Mesenteric fat pad (tissue), 1 donor: ENCODE data around the gene CYP3A4. TPM values are rescaled to one million over a fixed set of nuclear protein-coding genes. Genes with fewer than 3 reads are reported as not detected.
"Not testable (repeated sequence)": the region's sequence is repeated elsewhere in the genome, so short reads cannot be mapped to it uniquely, and the experiment has no call there.

Experiments
- DNase-seq: peaks from one replicate; pipeline ENCODE4 v3.0.0-alpha.2; 2020; ENCODE audit warnings: low spot score
- total RNA-seq: library from RNA; stranded (reverse); fragmentation: NEBNext Ultra II Directional; extraction: Animal tissue kit (Norgen Biotek cat#: 25700); gene quantifications from one replicate; pipeline ENCODE4 v1.2.1, GENCODE V29; 2021
- donor health status: DM: yes; HTN: yes; CAD: no.

CYP3A4 gene
- total RNA-seq, 1 donor from 2014 or later: 0.26 TPM

DNA sequence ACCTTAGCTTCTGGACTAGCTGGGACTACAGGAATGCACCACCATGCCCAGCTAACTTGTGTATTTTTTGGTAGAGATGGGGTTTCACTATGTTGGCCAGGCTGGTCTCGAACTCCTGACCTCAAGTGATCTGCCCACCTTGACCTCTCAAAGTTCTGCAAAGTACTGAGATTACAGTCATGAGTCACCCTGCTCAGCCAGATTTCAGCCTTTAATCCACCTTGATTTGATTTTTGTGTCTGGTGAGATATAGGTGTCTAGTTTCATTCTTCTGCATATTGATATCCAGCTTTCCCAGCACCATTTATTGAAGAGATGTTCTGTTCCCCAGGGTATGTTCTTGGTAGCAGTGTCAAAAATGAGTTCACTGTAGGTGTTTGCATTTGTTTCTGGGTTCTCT lies 28.9 kb downstream of the CYP3A4 start:
- DNase-seq: no peak

DNA sequence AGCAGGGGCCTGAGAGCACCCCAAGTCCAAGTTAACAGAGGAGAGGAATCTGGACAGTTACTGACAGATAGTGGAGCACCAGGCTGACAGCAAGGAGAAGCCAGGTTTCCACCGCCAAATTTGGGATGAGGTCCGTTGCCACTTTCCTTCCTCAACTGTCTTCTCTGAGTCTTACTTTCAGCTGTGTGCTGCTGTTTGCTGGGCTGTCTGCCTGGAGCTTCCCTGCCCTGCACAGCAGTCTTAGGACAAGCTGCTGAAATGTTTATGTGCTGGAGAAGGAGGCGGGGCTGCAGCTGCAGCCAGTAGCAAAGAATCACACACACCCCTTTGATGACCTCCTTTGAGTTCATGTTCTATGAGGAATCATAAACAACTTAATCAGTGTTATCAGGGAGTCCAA lies 31.6 kb downstream of the CYP3A4 start:
- no peak for DNase-seq

DNA sequence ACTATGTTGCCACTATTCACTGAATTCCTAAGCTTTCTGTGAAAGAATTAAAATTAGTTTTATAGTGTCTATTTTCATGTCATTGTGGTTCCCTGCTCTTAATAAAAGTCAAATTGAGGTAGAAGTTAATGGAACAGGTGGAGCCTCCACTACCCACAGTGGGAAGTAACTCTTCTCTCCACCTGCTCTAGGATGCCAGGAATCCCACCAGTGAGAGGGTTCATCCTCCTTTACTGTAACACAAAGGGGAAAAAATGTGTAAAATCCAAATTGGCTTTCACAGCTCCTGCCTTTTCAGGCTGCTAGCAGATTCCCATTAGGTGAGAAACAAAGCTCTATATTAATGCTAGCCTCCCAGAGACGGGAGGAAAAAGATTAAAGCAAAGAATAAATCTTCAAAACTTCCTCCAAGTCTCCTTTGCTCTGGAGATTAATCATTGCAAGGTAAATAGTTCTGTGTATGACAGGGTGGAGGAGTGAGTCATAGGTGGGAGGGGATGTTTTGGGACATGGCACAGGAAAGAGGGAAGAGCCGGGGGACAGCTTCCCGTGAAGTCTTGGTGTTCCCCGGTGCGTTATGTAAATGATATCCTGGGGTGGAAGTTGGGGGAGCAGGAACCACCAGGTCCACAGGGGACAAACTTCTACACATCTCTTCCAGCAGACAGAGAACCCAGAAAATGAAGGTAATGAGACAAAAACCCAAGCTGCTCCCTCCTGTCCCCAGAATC lies 32.5 kb downstream of the CYP3A4 start:
- not testable (repeated sequence) for DNase-seq

- DNase-seq: no peak
These were observed 35.0 kb downstream of the CYP3A4 start for GRCh38 chr7:99748846-99749579.

DNA sequence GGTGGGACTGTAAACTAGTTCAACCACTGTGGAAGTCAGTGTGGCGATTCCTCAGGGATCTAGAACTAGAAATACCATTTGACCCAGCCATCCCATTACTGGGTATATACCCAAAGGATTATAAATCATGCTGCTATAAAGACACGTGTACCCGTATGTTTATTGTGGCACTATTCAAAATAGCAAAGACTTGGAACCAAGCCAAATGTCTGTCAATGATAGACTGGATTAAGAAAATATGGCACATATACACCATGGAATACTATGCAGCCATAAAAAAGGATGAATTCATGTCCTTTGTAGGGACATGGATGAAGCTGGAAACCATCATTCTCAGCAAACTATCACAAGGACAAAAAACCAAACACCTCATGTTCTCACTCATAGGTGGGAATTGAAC lies 37.1 kb downstream of the CYP3A4 start:
- not testable (repeated sequence) for DNase-seq

DNA sequence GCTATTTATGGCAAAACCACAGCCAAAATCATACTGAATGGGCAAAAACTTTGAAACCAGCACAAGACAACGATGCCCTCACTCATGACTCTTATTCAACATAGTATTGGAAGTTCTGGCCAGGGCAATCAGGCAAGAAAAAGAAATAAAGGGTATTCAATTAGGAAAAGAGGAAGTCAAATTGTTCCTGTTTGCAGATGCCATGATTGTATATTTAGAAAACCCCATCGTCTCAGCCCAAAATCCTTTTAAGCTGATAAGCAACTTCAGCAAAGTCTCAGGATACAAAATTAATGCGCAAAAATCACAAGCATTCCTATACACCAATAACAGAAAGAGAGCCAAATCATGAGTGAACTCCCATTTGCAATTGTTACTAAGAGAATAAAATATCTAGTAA lies 38.6 kb downstream of the CYP3A4 start:
- DNase-seq: not testable (repeated sequence)

DNA sequence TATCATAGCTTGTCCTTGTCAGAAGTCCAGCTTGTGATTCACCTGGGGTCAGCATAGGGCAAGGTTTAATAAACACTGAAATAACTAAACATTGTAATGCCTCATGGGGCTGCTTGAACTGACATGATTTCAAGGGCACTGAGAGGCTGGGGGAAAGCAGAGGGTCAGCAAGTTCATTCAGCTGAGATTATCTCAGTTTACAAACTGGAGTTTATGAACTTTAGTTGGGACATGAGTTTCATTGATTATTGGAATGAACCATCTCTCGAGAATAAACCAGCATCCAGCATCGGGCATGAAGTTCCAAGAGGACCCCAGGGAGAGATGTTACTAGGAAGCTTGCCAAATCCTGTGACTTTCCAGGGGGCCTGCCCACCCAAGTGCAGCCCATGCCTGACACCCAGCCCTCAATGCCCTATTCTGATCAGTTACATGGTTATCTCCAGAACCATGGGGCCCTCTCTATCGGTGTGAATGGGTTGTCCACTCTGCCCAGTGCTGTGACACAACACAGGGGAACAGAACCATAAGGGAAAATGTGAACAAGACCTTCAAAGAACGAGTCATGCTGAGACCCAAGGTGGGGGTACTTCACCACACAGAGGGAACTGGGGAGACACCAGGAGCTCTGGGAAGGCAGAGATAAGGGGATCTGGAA lies 41.1 kb downstream of the CYP3A4 start:
- no peak for DNase-seq

DNA sequence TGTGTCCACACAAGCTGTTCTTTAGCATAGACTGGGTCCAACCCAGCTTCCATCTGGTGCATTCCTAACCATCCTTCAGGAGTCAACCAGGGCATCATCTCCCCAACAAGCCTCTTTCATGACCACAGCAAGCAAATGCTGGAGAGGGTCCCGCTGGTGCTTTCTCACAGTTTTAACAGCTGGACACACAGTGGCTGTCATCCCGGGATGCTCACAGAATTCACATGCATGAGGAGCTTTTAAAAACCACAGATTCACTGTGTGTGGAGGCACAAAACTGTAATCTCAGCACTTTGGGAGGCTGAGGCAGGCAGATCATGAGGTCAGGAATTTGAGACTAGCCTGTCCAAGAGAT lies 42.6 kb downstream of the CYP3A4 start:
- no peak for DNase-seq

DNA sequence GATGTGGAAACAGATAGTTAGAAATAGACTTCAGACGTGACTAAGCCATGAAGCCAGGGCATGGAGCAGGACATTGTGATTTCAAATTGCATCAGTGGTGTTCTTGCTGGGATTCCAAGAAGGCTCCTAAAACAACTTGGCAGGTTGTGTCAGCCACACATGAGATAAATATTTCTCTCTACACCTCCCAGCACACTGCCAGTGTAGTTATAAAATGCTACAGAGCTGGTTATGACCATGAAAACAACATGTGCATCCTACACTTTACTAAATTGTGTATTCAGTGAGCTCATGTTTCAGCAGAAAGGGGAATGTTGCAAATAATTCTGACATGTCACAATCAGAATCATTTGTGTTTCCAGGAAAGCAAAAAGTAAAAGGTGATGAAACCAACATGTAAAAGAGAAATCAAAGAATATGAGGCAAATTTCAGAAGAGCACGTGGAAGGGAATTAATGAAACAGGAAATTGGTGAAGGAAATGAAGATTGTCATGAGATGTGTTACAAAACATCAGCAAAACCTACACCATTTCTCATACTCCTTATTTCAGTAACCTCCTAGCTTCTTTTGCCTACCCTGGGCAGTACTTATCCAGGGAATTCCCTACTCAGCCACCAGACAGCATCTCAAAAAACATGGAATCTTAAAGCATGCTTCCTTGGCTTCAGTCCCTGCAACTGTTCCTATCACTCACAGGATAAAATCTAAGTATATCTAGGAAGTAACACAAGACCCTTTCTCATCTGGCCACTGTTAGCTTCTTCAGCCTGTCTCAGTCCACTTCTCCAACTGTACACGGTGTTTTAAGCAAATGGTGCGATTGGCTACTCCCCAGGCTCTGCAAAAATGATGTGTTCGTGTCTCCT lies 43.2 kb downstream of the CYP3A4 start:
- no peak for DNase-seq

- no peak for DNase-seq
These were observed 44.0 kb downstream of the CYP3A4 start for GRCh38 chr7:99739699-99740572.

DNA sequence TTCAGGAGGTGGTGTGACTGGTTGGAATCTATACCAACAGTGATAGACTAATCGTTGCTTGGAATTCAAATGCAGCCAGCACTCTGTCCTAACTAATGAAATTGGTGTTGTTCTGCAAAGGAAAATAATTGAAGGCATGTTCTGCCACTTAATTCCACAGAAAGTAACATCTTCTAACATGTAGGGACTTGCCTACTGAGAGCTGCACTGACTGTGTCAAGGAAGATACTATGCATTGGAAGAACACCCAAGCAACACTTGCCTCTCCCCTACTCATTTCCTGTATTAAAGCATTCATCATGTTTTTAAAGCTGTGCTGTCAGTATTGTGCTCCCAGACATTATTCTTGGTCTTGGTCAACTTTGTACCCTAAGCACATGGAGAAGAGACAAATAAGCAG lies 46.3 kb downstream of the CYP3A4 start:
- DNase-seq: no peak

- not testable (repeated sequence) for DNase-seq
These were observed 47.3 kb downstream of the CYP3A4 start for GRCh38 chr7:99736667-99737066.

DNA sequence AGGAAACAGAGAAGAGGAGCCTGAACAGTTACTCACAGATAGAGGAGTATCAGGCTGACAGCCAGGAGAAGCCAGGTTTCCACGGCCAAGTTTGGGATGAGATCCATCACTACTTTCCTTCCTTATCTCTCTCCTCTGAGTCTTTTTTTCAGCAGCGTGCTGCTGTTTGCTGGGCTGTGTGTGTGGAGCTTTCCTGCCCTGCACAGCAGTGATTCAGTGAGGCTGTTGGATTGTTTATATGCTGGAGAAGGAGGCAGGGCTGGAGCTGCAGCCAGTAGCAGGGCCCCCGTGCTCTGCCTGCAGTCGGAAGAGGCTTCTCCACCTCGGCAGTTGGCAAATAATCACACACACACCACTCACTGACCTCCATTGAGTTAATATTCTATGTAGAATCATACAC lies 49.0 kb downstream of the CYP3A4 start, which contains the start of gene CYP3A7:
TSS of gene CYP3A7 (minus strand) at position 210 of the 400 bp plus-strand sequence. CDS start at position 107, 103 bp downstream.
- DNase-seq: no peak

DNA sequence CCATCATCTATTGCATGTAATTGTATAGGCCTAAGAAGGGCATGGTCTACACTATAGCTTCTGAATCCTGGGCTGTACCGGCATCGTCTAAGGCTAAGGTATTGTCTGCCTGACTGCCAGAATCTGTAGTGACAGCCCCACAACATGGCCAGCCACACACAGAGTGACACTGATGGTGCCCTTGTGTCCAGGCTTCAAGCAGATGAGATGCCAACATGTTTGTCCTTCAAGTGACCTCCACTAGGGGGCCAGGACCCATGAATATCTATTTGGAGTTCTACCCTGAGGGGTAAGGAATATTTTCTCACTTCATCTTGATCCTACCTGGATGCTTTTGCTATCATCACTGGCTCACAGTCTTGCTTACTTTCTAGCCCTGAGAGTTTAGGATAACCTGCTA lies 50.5 kb downstream of the CYP3A4 start:
- no peak for DNase-seq

- no peak for DNase-seq
These were observed 51.0 kb downstream of the CYP3A4 start for GRCh38 chr7:99733003-99733402.

GRCh38 chr7:99731638-99732374 lies 52.2 kb downstream of the CYP3A4 start:
- DNase-seq: no peak

DNA sequence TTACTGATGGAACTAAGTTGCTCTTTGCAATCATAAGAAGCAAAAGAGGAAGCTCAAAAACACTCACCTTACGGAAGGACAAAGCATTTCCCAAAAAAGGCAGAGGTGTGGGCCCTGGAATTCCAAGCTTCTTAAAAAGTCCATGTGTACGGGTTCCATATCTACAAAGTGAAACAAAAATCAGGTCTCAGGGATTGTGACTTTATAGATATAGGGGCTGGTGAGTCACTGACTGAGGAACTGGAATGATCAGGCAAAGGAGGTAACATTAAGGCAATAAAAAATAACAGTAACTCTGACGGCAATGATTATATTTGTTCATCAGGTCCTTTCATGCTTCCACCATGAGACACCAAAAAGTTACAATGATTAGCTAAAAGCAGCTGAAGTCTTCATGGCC lies 53.0 kb downstream of the CYP3A4 start:
- DNase-seq: no peak

DNA sequence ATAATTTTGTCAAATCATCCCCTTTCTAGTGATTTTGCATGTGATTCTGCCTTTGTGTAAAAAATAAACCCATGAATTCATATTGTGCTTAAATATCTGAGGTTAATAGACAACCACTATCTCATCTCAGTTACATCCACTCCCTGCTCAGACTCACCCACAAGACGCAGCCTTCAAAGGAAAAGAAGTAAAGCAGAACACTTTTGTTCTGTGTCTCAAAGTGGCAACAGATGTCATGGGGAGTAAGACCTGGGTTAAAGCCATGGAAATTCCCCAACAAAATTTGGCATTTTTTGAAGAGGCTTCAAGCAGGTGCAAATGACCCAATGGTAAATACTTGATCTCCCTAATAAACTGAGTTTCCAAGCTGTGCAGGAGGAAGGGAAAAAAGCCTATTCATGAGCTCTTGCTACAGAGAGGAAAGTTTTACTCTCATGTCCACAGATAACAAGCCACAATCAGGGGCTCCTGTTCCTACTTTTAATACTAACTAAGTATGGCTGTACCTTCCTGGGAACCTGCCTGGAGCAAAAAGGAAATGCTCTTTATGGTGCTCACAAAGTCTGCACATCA lies 53.7 kb downstream of the CYP3A4 start:
- DNase-seq: no peak
